HG03280 (cell line): ENCODE results near the gene MYBPC3.

Experiments
- ATAC-seq: cut with Tn5 transposase; IDR thresholded peaks from one replicate; pipeline ENCODE4 v1.9.1; 2021; ENCODE audit warnings: mild to moderate bottlenecking, moderate library complexity; ENCODE audit not compliant: unreplicated experiment

Gene MYBPC3

GRCh38 chr11:47387944-47388696 lies 35.6 kb upstream of the MYBPC3 start:
- no peak for ATAC-seq

- ATAC-seq: no peak
Observed at GRCh38 chr11:47384498-47384897, 32.0 kb upstream of the MYBPC3 start.

GRCh38 chr11:47383071-47383470 lies 30.6 kb upstream of the MYBPC3 start:
- ATAC-seq: no peak

GRCh38 chr11:47380078-47380477 lies 27.6 kb upstream of the MYBPC3 start:
- no peak for ATAC-seq

- no peak for ATAC-seq
Observed at GRCh38 chr11:47379317-47379716, 26.8 kb upstream of the MYBPC3 start.

- ATAC-seq: no peak
Observed at GRCh38 chr11:47378836-47379170, 26.3 kb upstream of the MYBPC3 start.

- peak; percentile 82 for ATAC-seq
Observed at GRCh38 chr11:47378010-47378835, 25.7 kb upstream of the MYBPC3 start, which contains the start of gene SPI1. TSS of gene SPI1 (minus strand) at chr11:47378547. CDS start at chr11:47378353, 194 bp downstream.

GRCh38 chr11:47377571-47378009 lies 25.1 kb upstream of the MYBPC3 start:
- peak; percentile 18 for ATAC-seq

- peak; percentile 35 for ATAC-seq
Observed at GRCh38 chr11:47376525-47377371, 24.2 kb upstream of the MYBPC3 start.

GRCh38 chr11:47376107-47376524 lies 23.6 kb upstream of the MYBPC3 start:
- no peak for ATAC-seq

GRCh38 chr11:47375546-47376085 lies 23.1 kb upstream of the MYBPC3 start:
- no peak for ATAC-seq

GRCh38 chr11:47375020-47375419 lies 22.5 kb upstream of the MYBPC3 start:
- no peak for ATAC-seq

- no peak for ATAC-seq
Observed at GRCh38 chr11:47374720-47375019, 22.2 kb upstream of the MYBPC3 start.

- ATAC-seq: no peak
Observed at GRCh38 chr11:47373876-47374719, 21.6 kb upstream of the MYBPC3 start.

GRCh38 chr11:47372422-47372821 lies 19.9 kb upstream of the MYBPC3 start:
- ATAC-seq: no peak

GRCh38 chr11:47369676-47370075 lies 17.2 kb upstream of the MYBPC3 start:
- ATAC-seq: no peak

GRCh38 chr11:47366020-47366490 lies 13.6 kb upstream of the MYBPC3 start:
- ATAC-seq: no peak

GRCh38 chr11:47361419-47361818 lies 8.9 kb upstream of the MYBPC3 start:
- no peak for ATAC-seq

- ATAC-seq: no peak
Observed at GRCh38 chr11:47360341-47360740, 7.8 kb upstream of the MYBPC3 start.

GRCh38 chr11:47359586-47359985 lies 7.1 kb upstream of the MYBPC3 start:
- ATAC-seq: no peak
